Ascending aorta (tissue), 2 donors: ENCODE results near the gene PRRG1. TPM values are rescaled to one million over a fixed set of nuclear protein-coding genes. Genes with fewer than 3 reads are reported as not detected.
"Not testable (repeated sequence)": the region's sequence is repeated elsewhere in the genome, so short reads cannot be mapped to it uniquely, and the experiment has no call there.

Source experiments
- DNase-seq, 2 donors: peaks; one replicate each; pipeline ENCODE4 v3.0.0-alpha.2; 2019; ENCODE audit warnings: low spot score in 2 of 2
- H3K27ac ChIP-seq, 2 donors: fragments of 200-600 bp; sonication (generic); one replicate each; pipeline ENCODE4 v1.5.1; 2016 to 2017; ENCODE audit warnings: mild to moderate bottlenecking in 1 of 2
- H3K27me3 ChIP-seq: fragments of 200-600 bp; sonication (generic); one replicate; pipeline ENCODE4 v1.5.1; 2017
- H3K36me3 ChIP-seq, 2 donors: fragments of 200-600 bp; sonication (generic); one replicate each; pipeline ENCODE4 v1.5.1; 2016
- H3K4me1 ChIP-seq, 2 donors: fragments of 200-600 bp; sonication (generic); one replicate each; pipeline ENCODE4 v1.5.1; 2016 to 2017; ENCODE audit warnings: mild to moderate bottlenecking in 1 of 2
- H3K4me3 ChIP-seq, 2 donors: fragments of 200-600 bp; sonication (generic); one replicate each; pipeline ENCODE4 v1.5.1; 2016 to 2017; ENCODE audit warnings: mild to moderate bottlenecking in 1 of 2
- H3K9me3 ChIP-seq, 2 donors: fragments of 200-600 bp; sonication (generic); one replicate each; pipeline ENCODE4 v1.5.1; 2016
- CTCF ChIP-seq, 3 experiments: fragments of 200-600 bp in 2 of 3; fragments of 450-650 bp in 1 of 3; sonication (generic) in 2 of 3; IDR thresholded peaks; one replicate each; pipeline ENCODE4 v1.5.1; 2016 to 2019; ENCODE audit warnings: antibody characterized with exemption in 3 of 3, mild to moderate bottlenecking in 1 of 3, moderate library complexity in 1 of 3
- intact Hi-C: fragments of 100-400 bp; cut with DNase I; formaldehyde crosslinking; loops from one replicate; pipeline ENCODE4 v1.15.1; 2023
- total RNA-seq: library from RNA; depleted of rRNA; stranded (reverse); fragments of >200 nt; gene quantifications from one replicate; pipeline ENCODE4 v1.1.0, GENCODE V29; 2016

The PRRG1 gene
- total RNA-seq, 1 donor from 2014 or later: 3.9 TPM

- TF ChIP-seq CTCF (IDR thresholded peaks at IDR 0.05): no peak
- H3K4me1 ChIP-seq: no peaks in the 10 kb centered on the region
- H3K36me3 ChIP-seq: no peaks in the 10 kb centered on the region
- H3K4me3 ChIP-seq: no peak overlapping the region
- no peaks in the 10 kb centered on the region for H3K27me3 ChIP-seq
- intact Hi-C loops: no loop called here
- no peak for DNase-seq
- no peak overlapping the region for H3K27ac ChIP-seq
- H3K9me3 ChIP-seq: no peaks in the 10 kb centered on the region
Observed at GRCh38 chrX:37472836-37473235, 123.7 kb downstream of the PRRG1 start.

- no peak overlapping the region for H3K4me3 ChIP-seq
- H3K27ac ChIP-seq: no peak overlapping the region
- no peaks in the 10 kb centered on the region for H3K36me3 ChIP-seq
- TF ChIP-seq CTCF (IDR thresholded peaks at IDR 0.05): no peak
- DNase-seq: no peak
- intact Hi-C loops: no loop called here
- no peaks in the 10 kb centered on the region for H3K4me1 ChIP-seq
- H3K27me3 ChIP-seq: no peaks in the 10 kb centered on the region
- H3K9me3 ChIP-seq: no peaks in the 10 kb centered on the region
Observed at GRCh38 chrX:37474478-37474877, 125.3 kb downstream of the PRRG1 start.

GRCh38 chrX:37476571-37477170 lies 127.5 kb downstream of the PRRG1 start:
- H3K27me3 ChIP-seq: no peaks in the 10 kb centered on the region
- H3K36me3 ChIP-seq: no peaks in the 10 kb centered on the region
- intact Hi-C loops: no loop called here
- H3K4me1 ChIP-seq: no peaks in the 10 kb centered on the region
- H3K27ac ChIP-seq: no peak overlapping the region
- no peak for DNase-seq
- no peak overlapping the region for H3K4me3 ChIP-seq
- no peaks in the 10 kb centered on the region for H3K9me3 ChIP-seq
- no peak for TF ChIP-seq CTCF (IDR thresholded peaks at IDR 0.05)

- H3K4me1 ChIP-seq, H3K4me3 ChIP-seq, H3K9me3 ChIP-seq, intact Hi-C loops, H3K27me3 ChIP-seq, H3K27ac ChIP-seq, DNase-seq, H3K36me3 ChIP-seq: not testable (repeated sequence)
Observed at GRCh38 chrX:37484335-37484734, 135.2 kb downstream of the PRRG1 start.

- intact Hi-C loops: no loop called here
- Histone ChIP-seq H3K27me3 (no peaks in the 10 kb centered on the region), H3K27ac (no peak overlapping the region), H3K36me3 (no peaks in the 10 kb centered on the region), H3K4me3 (no peak overlapping the region), H3K9me3 (no peaks in the 10 kb centered on the region), H3K4me1 (no peaks in the 10 kb centered on the region)
- DNase-seq: no peak
- TF ChIP-seq CTCF (IDR thresholded peaks at IDR 0.05): no peak
Observed at GRCh38 chrX:37485429-37485828, 136.3 kb downstream of the PRRG1 start.

- Histone ChIP-seq H3K36me3 (no peaks in the 10 kb centered on the region), H3K27me3 (no peaks in the 10 kb centered on the region), H3K27ac (no peak overlapping the region), H3K4me3 (no peak overlapping the region), H3K4me1 (no peaks in the 10 kb centered on the region), H3K9me3 (no peaks in the 10 kb centered on the region)
- DNase-seq: no peak
- TF ChIP-seq CTCF (IDR thresholded peaks at IDR 0.05): no peak
- intact Hi-C loops: no loop called here
Observed at GRCh38 chrX:37487271-37487670, 138.1 kb downstream of the PRRG1 start.
